GM15510 (cell line): ENCODE data around the gene VWA8.

Experiments used
- POLR2A ChIP-seq: IDR thresholded peaks from 3 replicates; pipeline ENCODE4 v1.6.1; 2011; ENCODE audit warnings: borderline replicate concordance; ENCODE audit not compliant: insufficient read length; ENCODE audit errors: extremely low read depth

Gene VWA8

DNA sequence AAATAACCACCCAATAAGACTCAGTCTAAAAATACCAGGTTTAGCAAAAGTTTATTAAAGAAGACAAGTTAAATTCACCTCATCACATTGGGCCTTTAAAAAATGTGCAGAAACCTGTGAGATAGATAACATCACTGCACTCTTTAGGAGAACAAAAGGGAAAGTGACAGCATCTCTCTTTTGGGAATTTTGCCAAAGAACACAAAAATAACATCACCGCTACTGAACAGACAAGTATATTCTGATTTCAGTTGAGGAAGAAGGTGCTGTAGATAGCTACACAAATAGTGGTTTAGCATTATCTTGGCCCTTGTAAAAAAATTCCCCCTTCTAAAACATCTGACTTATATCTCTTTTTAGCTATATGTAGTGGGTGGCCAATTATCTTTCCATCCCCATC, 244.7 kb downstream of the VWA8 start:
- TF ChIP-seq POLR2A: no peak

- TF ChIP-seq POLR2A: no peak
Measured at GRCh38 chr13:41713405-41713804, 247.5 kb downstream of the VWA8 start.

DNA sequence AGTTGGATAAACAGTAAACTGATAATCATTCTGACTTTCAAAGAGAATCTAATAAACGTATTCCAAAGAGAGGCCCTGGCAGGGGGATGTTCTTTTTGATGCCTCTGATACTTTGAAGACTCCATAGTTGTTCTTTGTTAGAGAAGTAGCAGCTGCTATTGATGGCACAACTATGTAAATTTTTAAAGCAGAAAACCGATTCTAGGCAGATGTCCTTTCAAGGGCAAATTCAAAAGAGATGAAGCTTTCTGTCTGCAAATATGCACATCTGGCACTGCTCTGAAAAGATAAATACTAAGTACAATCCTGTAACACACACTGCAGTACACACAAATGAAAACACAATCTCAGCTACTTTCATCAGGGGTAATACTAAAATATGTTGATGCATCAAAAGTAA, 250.1 kb downstream of the VWA8 start:
- TF ChIP-seq POLR2A: no peak

DNA sequence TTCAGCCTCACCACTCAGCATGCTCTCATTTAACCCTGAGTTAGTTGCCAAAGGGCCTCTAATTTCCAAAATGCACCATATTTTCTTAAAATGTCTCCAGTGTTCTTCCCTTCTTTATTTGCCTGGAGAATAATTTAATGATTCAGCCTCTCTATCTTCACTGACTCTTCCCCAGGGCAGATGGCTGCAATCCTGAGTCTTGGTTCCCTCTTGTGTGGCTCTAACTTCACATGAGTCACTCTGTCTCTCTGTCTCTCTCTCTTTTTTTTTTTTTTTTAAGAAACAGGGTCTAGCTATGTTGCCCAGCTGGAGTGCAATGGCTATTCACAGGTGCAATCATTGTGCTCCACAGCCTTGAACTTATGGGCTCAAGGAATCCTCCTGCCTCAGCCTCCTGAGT, 251.4 kb downstream of the VWA8 start:
- no peak for TF ChIP-seq POLR2A

GRCh38 chr13:41708713-41709112, 252.2 kb downstream of the VWA8 start:
- TF ChIP-seq POLR2A: no peak

GRCh38 chr13:41707194-41707821, 253.6 kb downstream of the VWA8 start:
- no peak for TF ChIP-seq POLR2A

DNA sequence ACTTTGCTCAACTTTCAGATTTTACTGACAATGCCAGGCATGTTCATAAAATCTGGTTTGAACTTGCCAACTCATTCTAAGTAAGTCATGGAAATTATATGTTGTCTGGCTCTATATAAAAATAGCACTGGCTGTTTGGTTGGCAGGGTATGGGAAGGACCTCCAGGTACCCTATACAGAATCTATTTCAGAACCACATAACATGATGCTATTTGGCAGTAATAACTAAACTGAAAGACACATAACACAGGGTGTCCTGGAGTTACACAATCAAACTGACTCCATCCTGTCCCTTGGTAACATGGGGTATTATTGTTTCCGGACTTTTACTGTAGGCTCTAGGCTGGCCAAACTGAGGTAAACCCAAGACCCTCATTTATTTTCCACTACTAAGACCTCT, 254.8 kb downstream of the VWA8 start:
- TF ChIP-seq POLR2A: no peak

DNA sequence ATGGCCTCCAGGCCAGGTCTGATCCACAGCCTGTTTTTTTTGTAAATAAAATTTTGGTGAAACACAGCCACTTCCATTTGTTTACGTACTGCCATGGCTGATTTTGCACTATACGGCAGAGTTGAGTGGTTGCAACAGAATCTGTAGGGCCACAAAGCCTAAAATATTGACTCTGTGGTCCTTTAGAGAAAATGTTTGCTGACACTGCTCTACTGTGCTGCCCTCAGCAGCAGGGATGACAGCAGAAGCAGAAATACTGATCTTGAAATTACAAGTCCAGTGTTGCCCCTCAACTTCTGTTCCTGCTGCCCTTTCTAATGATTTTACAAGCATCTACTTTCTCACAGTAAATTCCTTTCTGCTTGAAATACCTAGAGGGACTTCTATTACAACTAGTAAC, 258.4 kb downstream of the VWA8 start:
- no peak for TF ChIP-seq POLR2A

- TF ChIP-seq POLR2A: no peak
Measured at GRCh38 chr13:41701676-41702075, 259.2 kb downstream of the VWA8 start.

- no peak for TF ChIP-seq POLR2A
Measured at GRCh38 chr13:41700790-41701310, 260.1 kb downstream of the VWA8 start.

DNA sequence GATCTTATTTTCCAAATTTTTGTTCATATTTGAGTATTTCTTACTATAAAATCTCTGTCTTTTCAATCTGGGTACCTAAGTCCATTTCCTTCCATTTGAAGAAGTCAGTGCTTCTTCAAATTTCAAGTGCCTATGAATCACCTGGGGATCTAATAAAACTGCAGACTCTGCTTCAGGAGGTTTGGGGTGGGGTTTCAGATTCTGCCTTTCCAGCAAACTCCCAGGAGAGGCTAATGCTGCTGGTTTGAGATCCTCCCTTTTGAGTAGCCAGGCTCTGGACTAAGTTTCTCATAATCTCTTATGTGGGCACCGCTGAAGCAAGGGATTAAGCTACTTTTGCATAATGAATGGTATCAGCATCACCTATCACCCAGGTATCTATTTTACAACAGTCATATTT, 261.1 kb downstream of the VWA8 start:
- no peak for TF ChIP-seq POLR2A

DNA sequence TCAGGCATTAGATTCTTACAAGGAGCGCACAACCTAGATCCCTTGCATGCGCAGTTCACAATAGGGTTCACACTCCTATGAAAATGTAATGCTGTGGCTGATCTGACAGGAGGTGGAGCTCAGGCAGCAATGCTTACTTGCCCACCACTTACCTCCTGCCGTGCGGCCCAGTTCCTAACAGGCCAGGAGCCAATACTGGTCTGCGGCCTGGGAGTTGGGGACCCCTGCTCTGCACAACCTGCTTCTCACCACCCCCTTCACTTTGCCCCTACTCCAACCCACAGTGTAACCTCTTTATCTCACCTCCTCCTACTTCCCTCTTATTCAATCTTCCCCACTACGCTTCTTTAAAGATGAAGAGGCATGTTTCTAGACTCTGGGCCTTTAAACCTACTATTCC, 263.3 kb downstream of the VWA8 start:
- no peak for TF ChIP-seq POLR2A

DNA sequence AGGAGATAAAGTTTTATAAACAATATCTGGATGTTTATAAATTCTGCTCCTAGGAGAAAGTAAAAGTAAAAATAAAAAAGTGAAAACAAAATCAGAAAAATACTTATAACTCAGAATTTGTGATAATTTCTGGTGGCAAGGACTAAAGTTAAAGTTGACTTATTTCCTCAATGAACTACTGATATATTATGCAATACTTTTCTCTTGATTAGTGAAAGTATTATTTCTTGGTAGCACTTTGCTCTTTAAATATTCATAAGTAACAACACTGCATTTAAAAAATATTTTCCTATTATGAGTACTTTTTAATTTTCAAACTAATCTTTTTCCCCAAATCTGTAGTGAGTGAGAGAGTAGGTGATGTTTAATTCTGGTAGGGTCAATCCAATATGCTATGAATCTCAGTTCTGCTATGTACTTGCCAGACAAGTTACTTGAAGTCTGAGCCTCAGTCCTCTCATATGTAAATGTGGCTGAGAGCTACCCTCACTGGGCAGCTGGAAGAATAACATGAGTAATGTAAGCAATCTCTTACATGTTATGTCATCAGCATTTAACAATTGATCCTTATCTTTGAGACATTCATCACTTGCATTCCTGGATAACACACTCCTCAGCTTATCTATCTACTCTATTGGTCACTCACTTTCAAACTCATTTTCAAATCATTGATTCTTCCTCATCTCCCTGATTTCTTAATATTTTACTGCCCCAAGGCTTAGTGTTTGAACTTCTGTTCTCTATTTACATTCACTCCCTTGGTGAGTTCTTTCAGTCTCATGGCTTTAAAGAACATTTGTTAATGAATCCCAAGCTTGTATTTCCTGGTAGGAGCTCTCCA, 264.5 kb downstream of the VWA8 start:
- no peak for TF ChIP-seq POLR2A

- no peak for TF ChIP-seq POLR2A
Measured at GRCh38 chr13:41694545-41695301, 266.2 kb downstream of the VWA8 start.

DNA sequence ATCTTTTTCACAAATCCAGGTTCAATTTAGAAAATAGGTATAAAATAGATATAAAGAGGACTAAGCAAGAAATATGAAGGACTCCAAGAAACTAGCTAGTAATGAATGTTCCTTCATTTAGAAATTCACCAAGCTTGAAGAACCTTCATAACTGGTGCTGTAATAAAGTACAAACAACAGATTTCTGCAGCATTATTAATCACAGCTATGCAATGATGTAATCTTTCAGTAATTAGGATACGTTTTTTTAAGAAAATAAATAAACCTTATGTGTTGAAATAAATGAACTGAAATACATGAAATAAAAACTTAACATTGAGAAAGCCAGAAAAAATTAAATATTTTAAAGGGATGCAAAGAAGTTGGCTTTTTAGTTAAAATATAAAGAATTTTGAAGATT, 267.5 kb downstream of the VWA8 start:
- TF ChIP-seq POLR2A: no peak
